Measurements from ENCODE around the gene DCC.

DCC gene

DNA sequence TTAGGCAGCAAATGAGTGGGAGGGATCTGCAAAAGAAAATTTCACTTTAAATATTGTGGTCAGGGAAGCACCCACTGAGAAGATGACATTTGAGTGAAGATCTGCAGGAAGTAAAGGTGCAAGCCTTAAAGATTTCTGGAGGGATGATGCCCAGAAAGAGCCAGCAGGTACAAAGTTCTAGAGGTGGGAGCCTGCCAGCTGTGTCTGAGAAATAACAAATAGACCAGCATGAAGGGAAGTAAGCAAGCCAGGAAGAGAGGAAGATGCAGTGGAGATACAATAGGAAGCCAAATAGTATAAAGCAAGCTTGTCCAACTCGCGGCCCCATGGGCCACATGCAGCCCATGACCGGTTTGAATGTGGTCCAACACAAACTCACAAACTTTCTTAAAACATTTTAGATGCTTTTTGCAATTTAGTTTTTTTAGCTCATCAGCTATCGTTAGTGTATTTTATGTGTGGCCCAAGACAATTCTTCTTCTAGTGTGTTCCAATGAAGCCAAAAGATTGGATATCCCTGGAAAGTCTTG lies 489.9 kb downstream of the DCC start:
- Histone ChIP-seq H3K4me3 (ENCODE audit: control insufficient read depth in 1 of 7, extremely low read depth in 1 of 7, insufficient read depth in 4 of 7, low read depth in 2 of 7, low read length in 6 of 7) (no peak overlapping the region), H3K27ac (ENCODE audit: insufficient read depth in 1 of 2, low read depth in 1 of 2, low read length in 2 of 2, poor library complexity in 1 of 2, severe bottlenecking in 2 of 2) (no peak overlapping the region), H3K27me3 (replicated peaks in 2 of 5; ENCODE audit: control insufficient read depth in 4 of 5, insufficient read depth in 5 of 5, low read length in 4 of 5) (no peaks in the 10 kb centered on the region), H3K4me1 (ENCODE audit: control extremely low read depth in 1 of 4, control insufficient read depth in 4 of 4, insufficient read depth in 4 of 4, low read length in 3 of 4) (no peaks in the 10 kb centered on the region), H3K9me3 (ENCODE audit: control extremely low read depth in 1 of 5, control insufficient read depth in 4 of 5, insufficient read depth in 2 of 5, low read depth in 1 of 5, low read length in 4 of 5) (no peaks in the 10 kb centered on the region), H3K36me3 (ENCODE audit: control insufficient read depth in 4 of 4, insufficient read depth in 4 of 4, low read length in 3 of 4) (no peaks in the 10 kb centered on the region)
- 100% methylated on average over 4 of the region's 4 CpGs for WGBS (ENCODE audit: insufficient coverage)
- ChIA-PET CTCF (no interaction called here), POLR2A (no interaction called here)
- no peak for DNase-seq

DNA sequence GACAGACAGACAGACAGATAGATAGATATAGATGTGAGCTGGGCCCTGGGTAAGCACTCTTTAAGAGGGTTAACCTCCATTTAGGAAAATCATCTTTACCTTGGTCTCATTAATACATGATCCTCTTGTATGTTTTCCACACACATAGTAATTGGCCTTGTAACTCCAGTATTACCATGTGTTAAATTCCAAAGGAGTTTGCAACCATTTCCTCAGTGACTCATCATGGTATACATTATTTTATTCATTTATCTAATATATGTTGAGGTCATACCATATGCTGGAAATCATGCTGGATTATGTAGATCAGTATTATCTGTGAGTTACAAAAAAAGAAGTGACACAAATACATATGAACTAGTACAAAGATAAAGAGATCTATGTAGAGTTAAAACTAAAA lies 504.3 kb downstream of the DCC start:
- Histone ChIP-seq H3K27me3 (replicated peaks in 2 of 5; ENCODE audit: control insufficient read depth in 4 of 5, insufficient read depth in 5 of 5, low read length in 4 of 5) (no peaks in the 10 kb centered on the region), H3K4me1 (ENCODE audit: control extremely low read depth in 1 of 4, control insufficient read depth in 4 of 4, insufficient read depth in 4 of 4, low read length in 3 of 4) (no peaks in the 10 kb centered on the region), H3K36me3 (ENCODE audit: control insufficient read depth in 4 of 4, insufficient read depth in 4 of 4, low read length in 3 of 4) (no peaks in the 10 kb centered on the region), H3K9me3 (ENCODE audit: control extremely low read depth in 1 of 5, control insufficient read depth in 4 of 5, insufficient read depth in 2 of 5, low read depth in 1 of 5, low read length in 4 of 5) (no peaks in the 10 kb centered on the region), H3K4me3 (ENCODE audit: control insufficient read depth in 1 of 7, extremely low read depth in 1 of 7, insufficient read depth in 4 of 7, low read depth in 2 of 7, low read length in 6 of 7) (no peak overlapping the region), H3K27ac (ENCODE audit: insufficient read depth in 1 of 2, low read depth in 1 of 2, low read length in 2 of 2, poor library complexity in 1 of 2, severe bottlenecking in 2 of 2) (no peak overlapping the region)
- DNase-seq, result no peak
- CTCF ChIA-PET, result no interaction called here
- POLR2A ChIA-PET, result no interaction called here

DNA sequence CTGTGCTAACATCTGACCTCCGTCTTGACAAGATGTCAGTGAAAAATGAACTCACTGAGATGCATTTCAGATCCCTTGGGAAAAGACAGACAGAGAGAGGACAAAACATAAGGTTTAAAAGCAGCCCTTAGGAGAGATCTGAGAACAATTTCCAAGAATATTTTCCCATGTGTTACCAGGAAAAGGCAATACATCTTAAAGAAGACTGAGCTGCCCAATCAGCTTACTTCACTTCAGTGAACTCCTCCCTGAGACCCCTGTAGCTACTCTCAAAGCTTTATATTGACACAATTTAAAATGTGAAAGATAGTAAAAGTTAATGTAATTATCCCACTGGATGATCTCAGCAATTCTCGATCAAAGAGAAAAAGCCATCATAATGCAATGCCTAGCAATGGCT lies 505.0 kb downstream of the DCC start:
- H3K27me3 ChIP-seq (replicated peaks in 2 of 5; ENCODE audit: control insufficient read depth in 4 of 5, insufficient read depth in 5 of 5, low read length in 4 of 5), result no peaks in the 10 kb centered on the region
- no peaks in the 10 kb centered on the region for H3K9me3 ChIP-seq (ENCODE audit: control extremely low read depth in 1 of 5, control insufficient read depth in 4 of 5, insufficient read depth in 2 of 5, low read depth in 1 of 5, low read length in 4 of 5)
- ChIA-PET CTCF (no interaction called here), POLR2A (no interaction called here)
- no peak overlapping the region for H3K27ac ChIP-seq (ENCODE audit: insufficient read depth in 1 of 2, low read depth in 1 of 2, low read length in 2 of 2, poor library complexity in 1 of 2, severe bottlenecking in 2 of 2)
- no peaks in the 10 kb centered on the region for H3K4me1 ChIP-seq (ENCODE audit: control extremely low read depth in 1 of 4, control insufficient read depth in 4 of 4, insufficient read depth in 4 of 4, low read length in 3 of 4)
- DNase-seq, result no peak
- no peaks in the 10 kb centered on the region for H3K36me3 ChIP-seq (ENCODE audit: control insufficient read depth in 4 of 4, insufficient read depth in 4 of 4, low read length in 3 of 4)
- WGBS (ENCODE audit: insufficient coverage), result 100% methylated on average over 1 of the region's 2 CpGs
- H3K4me3 ChIP-seq (ENCODE audit: control insufficient read depth in 1 of 7, extremely low read depth in 1 of 7, insufficient read depth in 4 of 7, low read depth in 2 of 7, low read length in 6 of 7), result no peak overlapping the region

DNA sequence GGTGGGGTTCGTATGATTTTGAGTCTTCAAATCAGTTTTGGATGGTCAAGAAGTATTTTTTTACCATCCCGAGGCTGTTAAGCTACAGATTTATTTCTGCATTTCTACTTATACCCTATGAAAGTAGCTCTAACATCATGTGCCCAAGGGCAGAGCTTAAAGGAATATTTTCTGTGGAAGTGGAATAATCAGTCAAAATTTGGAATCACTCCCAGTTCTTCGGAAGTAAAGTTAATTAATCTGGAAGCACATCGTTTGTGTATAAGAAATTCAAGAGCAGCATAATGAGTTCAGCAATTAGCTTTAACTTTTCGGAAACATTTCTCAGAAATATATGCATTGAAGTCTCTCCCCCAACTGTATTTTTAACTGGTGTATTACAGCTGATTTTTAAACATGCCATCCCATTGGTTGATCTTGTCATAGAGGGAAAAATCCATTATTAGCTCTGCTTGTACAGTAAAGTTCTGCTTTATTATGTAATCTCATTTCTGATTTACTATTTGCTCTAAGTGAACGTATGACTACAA lies 510.1 kb downstream of the DCC start:
- Histone ChIP-seq H3K9me3 (ENCODE audit: control extremely low read depth in 1 of 5, control insufficient read depth in 4 of 5, insufficient read depth in 2 of 5, low read depth in 1 of 5, low read length in 4 of 5) (no peaks in the 10 kb centered on the region), H3K36me3 (ENCODE audit: control insufficient read depth in 4 of 4, insufficient read depth in 4 of 4, low read length in 3 of 4) (no peaks in the 10 kb centered on the region), H3K4me1 (ENCODE audit: control extremely low read depth in 1 of 4, control insufficient read depth in 4 of 4, insufficient read depth in 4 of 4, low read length in 3 of 4) (no peaks in the 10 kb centered on the region), H3K4me3 (ENCODE audit: control insufficient read depth in 1 of 7, extremely low read depth in 1 of 7, insufficient read depth in 4 of 7, low read depth in 2 of 7, low read length in 6 of 7) (no peak overlapping the region), H3K27ac (ENCODE audit: insufficient read depth in 1 of 2, low read depth in 1 of 2, low read length in 2 of 2, poor library complexity in 1 of 2, severe bottlenecking in 2 of 2) (no peak overlapping the region), H3K27me3 (replicated peaks in 2 of 5; ENCODE audit: control insufficient read depth in 4 of 5, insufficient read depth in 5 of 5, low read length in 4 of 5) (no peaks in the 10 kb centered on the region)
- ChIA-PET POLR2A (no interaction called here), CTCF (no interaction called here)
- WGBS (ENCODE audit: insufficient coverage), result 85% methylated on average over 2 of the region's 6 CpGs
- DNase-seq, result no peak

DNA sequence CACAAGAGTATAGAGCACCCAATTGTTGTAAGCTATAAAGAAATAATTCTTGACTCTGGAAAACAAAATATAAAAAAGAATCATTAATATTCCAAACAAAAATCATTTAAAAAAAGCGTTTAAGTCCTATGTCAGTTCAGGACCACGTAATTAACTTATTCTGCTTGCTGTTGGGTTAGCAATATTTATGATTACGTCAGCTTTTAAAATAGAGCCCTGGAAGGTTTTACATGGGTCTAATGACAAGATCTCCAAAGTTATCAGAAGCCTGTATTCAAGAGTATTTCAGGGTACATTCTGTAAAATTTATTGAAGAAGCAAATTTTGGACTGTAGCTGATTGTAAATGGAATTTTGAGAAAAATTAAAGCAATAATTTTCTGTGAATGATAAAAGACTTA lies 521.6 kb downstream of the DCC start:
- ChIA-PET POLR2A (no interaction called here), CTCF (no interaction called here)
- Histone ChIP-seq H3K27me3 (replicated peaks in 2 of 5; ENCODE audit: control insufficient read depth in 4 of 5, insufficient read depth in 5 of 5, low read length in 4 of 5) (no peaks in the 10 kb centered on the region), H3K4me1 (ENCODE audit: control extremely low read depth in 1 of 4, control insufficient read depth in 4 of 4, insufficient read depth in 4 of 4, low read length in 3 of 4) (no peaks in the 10 kb centered on the region), H3K4me3 (ENCODE audit: control insufficient read depth in 1 of 7, extremely low read depth in 1 of 7, insufficient read depth in 4 of 7, low read depth in 2 of 7, low read length in 6 of 7) (no peak overlapping the region), H3K9me3 (ENCODE audit: control extremely low read depth in 1 of 5, control insufficient read depth in 4 of 5, insufficient read depth in 2 of 5, low read depth in 1 of 5, low read length in 4 of 5) (no peaks in the 10 kb centered on the region), H3K36me3 (ENCODE audit: control insufficient read depth in 4 of 4, insufficient read depth in 4 of 4, low read length in 3 of 4) (no peaks in the 10 kb centered on the region), H3K27ac (ENCODE audit: insufficient read depth in 1 of 2, low read depth in 1 of 2, low read length in 2 of 2, poor library complexity in 1 of 2, severe bottlenecking in 2 of 2) (no peak overlapping the region)
- no peak for DNase-seq
- 100% methylated on average over 2 of the region's 3 CpGs for WGBS (ENCODE audit: insufficient coverage)

DNA sequence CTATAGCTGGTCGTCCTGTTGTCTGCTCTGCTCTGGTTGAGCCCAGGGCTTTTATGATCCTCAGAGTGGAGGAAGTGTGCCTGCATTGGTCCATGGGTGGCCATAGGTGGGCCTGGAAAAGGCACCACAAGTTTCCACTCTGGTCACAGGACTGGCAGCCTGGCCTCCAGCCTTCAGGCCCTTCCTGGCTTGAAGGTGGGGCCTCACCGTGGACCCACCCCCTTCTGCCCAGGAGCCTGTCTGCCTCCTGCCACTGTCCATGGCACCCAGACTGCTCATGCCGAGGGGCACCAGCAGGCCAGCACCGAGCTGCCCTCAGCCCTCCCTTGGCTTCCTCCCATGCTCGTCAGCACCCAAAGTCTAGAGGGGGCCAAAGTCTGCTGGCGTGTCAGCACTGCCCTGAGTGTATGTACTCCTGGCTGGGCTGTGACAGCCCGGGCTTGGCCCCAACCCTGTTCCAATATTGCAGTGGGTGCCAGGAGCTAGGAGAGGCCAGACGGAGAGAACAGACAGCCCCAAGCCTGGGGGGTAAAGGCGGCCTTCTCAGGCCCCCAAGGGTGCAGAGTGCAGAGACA lies 529.4 kb downstream of the DCC start:
- POLR2A ChIA-PET, result no interaction called here
- CTCF ChIA-PET, result no interaction called here
- no peaks in the 10 kb centered on the region for H3K9me3 ChIP-seq (ENCODE audit: control extremely low read depth in 1 of 5, control insufficient read depth in 4 of 5, insufficient read depth in 2 of 5, low read depth in 1 of 5, low read length in 4 of 5)
- DNase-seq, result no peak
- WGBS (ENCODE audit: insufficient coverage), result 93% methylated on average over 9 of the region's 9 CpGs
- no peak overlapping the region for H3K4me3 ChIP-seq (ENCODE audit: control insufficient read depth in 1 of 7, extremely low read depth in 1 of 7, insufficient read depth in 4 of 7, low read depth in 2 of 7, low read length in 6 of 7)
- no peaks in the 10 kb centered on the region for H3K4me1 ChIP-seq (ENCODE audit: control extremely low read depth in 1 of 4, control insufficient read depth in 4 of 4, insufficient read depth in 4 of 4, low read length in 3 of 4)
- no peak overlapping the region for H3K27ac ChIP-seq (ENCODE audit: insufficient read depth in 1 of 2, low read depth in 1 of 2, low read length in 2 of 2, poor library complexity in 1 of 2, severe bottlenecking in 2 of 2)
- H3K27me3 ChIP-seq (replicated peaks in 2 of 5; ENCODE audit: control insufficient read depth in 4 of 5, insufficient read depth in 5 of 5, low read length in 4 of 5), result no peaks in the 10 kb centered on the region
- H3K36me3 ChIP-seq (ENCODE audit: control insufficient read depth in 4 of 4, insufficient read depth in 4 of 4, low read length in 3 of 4), result no peaks in the 10 kb centered on the region

DNA sequence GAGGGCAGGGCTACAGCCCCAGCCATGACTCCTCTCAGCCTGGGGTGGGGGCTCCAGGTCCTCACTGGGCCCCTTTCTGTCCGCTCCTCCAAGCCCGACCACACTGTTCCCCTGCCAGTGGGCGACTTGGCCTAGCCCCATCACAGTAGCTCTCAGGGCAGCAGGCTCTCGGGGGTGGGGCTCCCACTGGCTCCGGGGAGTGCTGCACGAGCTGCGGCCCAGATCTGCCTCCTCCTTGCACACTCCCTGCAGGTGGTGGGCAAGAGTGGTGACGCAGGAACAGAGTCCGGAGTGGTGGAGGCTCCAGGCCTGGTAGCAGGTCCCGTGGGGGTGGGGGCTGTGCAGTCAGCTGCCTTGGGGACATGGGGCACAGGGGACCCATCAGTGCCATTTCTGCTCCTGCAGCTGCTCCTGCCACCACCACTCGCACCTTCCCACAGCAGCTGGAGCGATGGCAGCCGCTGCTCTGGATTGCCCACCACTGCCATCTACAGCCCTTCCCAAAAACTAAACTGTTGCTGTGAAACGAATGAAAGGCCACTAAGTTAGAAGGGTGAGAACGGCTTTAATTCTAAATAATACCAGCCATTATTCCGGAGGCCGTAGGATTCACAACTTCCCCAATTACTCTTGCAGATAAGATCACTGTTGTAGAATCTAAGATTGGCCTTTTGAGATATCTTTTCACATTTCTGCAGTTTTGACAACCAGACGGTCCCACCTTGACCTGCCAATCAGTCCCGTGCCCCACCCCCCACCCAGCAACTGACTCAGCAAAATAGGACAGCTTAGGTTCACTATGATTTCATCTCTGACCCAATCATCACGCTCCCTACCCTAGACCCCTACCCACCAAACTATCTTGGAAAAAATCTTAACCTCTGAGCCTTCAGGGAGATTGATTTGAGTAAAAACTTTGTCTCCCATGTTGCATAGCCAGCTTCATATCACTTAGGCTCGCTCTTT lies 530.2 kb downstream of the DCC start:
- Histone ChIP-seq H3K27me3 (replicated peaks in 2 of 5; ENCODE audit: control insufficient read depth in 4 of 5, insufficient read depth in 5 of 5, low read length in 4 of 5) (no peaks in the 10 kb centered on the region), H3K4me1 (ENCODE audit: control extremely low read depth in 1 of 4, control insufficient read depth in 4 of 4, insufficient read depth in 4 of 4, low read length in 3 of 4) (no peaks in the 10 kb centered on the region), H3K27ac (ENCODE audit: insufficient read depth in 1 of 2, low read depth in 1 of 2, low read length in 2 of 2, poor library complexity in 1 of 2, severe bottlenecking in 2 of 2) (no peak overlapping the region), H3K4me3 (ENCODE audit: control insufficient read depth in 1 of 7, extremely low read depth in 1 of 7, insufficient read depth in 4 of 7, low read depth in 2 of 7, low read length in 6 of 7) (no peak overlapping the region), H3K36me3 (ENCODE audit: control insufficient read depth in 4 of 4, insufficient read depth in 4 of 4, low read length in 3 of 4) (no peaks in the 10 kb centered on the region), H3K9me3 (ENCODE audit: control extremely low read depth in 1 of 5, control insufficient read depth in 4 of 5, insufficient read depth in 2 of 5, low read depth in 1 of 5, low read length in 4 of 5) (no peaks in the 10 kb centered on the region)
- WGBS (ENCODE audit: insufficient coverage), result 89% methylated on average over 16 of the region's 21 CpGs
- ChIA-PET POLR2A (no interaction called here), CTCF (no interaction called here)
- DNase-seq, result no peak

Data from common myeloid progenitor, CD34-positive (primary cell).